Measurements from ENCODE around the gene CLOCK.

Gene CLOCK

DNA sequence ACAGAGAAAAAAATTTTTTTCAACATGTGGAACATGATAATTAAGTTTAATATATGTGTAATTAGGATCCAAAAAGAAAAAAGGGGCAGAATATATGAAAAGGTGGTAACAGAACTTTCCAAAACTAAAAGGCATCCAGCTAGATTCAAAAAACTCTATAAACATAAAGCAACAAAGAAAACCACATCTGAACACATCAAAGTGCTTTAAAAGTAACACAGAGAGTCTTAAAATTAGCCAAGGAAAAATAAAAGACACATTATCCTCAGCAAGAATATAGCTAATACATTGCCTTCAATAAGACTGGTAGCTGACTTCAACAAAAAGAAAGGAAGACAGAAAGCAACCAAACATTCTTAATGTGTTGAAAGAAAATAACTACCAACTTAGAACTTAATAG lies 8.2 kb downstream of the CLOCK start:
- TF ChIP-seq CTCF (IDR thresholded peaks at IDR 0.05): no peak
- Mint-ChIP-seq H3K4me1 (peaks cover 18% of the 10 kb centered on the region), H3K27me3 (ENCODE audit: low read depth, poor library complexity) (no peaks in the 10 kb centered on the region), H3K9me3 (peaks cover 55% of the 10 kb centered on the region), H3K27ac (no peak overlapping the region), H3K36me3 (ENCODE audit: low read depth) (peaks cover 79% of the 10 kb centered on the region), H3K4me3 (no peak overlapping the region)
- no peak for DNase-seq

DNA sequence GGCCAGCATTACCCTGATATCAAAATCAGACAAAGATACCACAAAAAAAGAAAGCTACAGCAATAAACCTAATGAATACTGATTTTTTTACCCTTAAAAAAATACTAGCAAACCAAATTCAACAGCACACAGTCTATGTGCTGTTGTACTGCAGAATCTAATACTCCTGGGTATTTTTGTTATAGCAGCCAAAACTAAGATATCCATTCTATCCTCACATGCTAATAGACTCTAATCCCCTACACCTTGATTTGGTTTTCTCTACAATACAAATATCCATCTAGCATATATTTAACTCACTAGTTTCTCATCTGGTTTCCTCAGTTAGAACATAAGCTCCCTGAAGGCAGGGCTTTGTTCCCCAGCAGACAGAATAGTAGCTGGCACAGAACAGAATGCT lies 12.4 kb downstream of the CLOCK start:
- peaks cover 93% of the 10 kb centered on the region for H3K9me3 Mint-ChIP-seq
- no peaks in the 10 kb centered on the region for H3K27me3 Mint-ChIP-seq (ENCODE audit: low read depth, poor library complexity)
- no peak overlapping the region for H3K4me3 Mint-ChIP-seq
- peaks cover 98% of the 10 kb centered on the region for H3K36me3 Mint-ChIP-seq (ENCODE audit: low read depth)
- no peak for TF ChIP-seq CTCF (IDR thresholded peaks at IDR 0.05)
- DNase-seq: no peak
- no peaks in the 10 kb centered on the region for H3K4me1 Mint-ChIP-seq
- H3K27ac Mint-ChIP-seq: no peak overlapping the region

GRCh38 chr4:55530691-55531090 lies 16.0 kb downstream of the CLOCK start:
- Mint-ChIP-seq H3K9me3 (peaks cover 63% of the 10 kb centered on the region), H3K27ac (no peak overlapping the region)

DNA sequence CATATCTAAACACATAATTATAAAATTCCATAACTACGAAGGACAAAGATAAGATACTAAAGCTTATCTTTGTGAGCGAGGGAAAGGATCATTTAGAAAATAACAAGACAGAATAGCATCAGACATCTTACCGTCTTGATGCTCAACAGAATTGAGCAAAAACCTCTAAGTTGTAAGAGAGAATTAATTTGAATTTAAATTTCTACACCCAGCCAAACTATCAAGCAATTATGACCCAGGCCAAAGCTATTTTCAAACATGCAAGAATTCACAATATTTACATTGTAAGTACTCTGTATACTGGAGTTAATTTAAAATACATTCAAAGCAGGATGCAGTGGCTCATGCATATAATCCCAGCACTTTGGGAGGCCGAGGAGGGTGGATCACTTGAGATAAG lies 16.5 kb downstream of the CLOCK start:
- no peak for DNase-seq
- H3K4me1 Mint-ChIP-seq: no peaks in the 10 kb centered on the region
- peaks cover 85% of the 10 kb centered on the region for H3K36me3 Mint-ChIP-seq (ENCODE audit: low read depth)
- no peak overlapping the region for H3K27ac Mint-ChIP-seq
- H3K4me3 Mint-ChIP-seq: no peak overlapping the region
- H3K9me3 Mint-ChIP-seq: peaks cover 61% of the 10 kb centered on the region
- no peaks in the 10 kb centered on the region for H3K27me3 Mint-ChIP-seq (ENCODE audit: low read depth, poor library complexity)
- no peak for TF ChIP-seq CTCF (IDR thresholded peaks at IDR 0.05)

More at GRCh38 chr4:55530691-55531090, 16.0 kb downstream of the CLOCK start:
- no peak for DNase-seq
- Mint-ChIP-seq H3K4me3 (no peak overlapping the region), H3K27me3 (ENCODE audit: low read depth, poor library complexity) (no peaks in the 10 kb centered on the region), H3K36me3 (ENCODE audit: low read depth) (peaks cover 88% of the 10 kb centered on the region), H3K4me1 (no peaks in the 10 kb centered on the region)
- TF ChIP-seq CTCF (IDR thresholded peaks at IDR 0.05): no peak

DNA sequence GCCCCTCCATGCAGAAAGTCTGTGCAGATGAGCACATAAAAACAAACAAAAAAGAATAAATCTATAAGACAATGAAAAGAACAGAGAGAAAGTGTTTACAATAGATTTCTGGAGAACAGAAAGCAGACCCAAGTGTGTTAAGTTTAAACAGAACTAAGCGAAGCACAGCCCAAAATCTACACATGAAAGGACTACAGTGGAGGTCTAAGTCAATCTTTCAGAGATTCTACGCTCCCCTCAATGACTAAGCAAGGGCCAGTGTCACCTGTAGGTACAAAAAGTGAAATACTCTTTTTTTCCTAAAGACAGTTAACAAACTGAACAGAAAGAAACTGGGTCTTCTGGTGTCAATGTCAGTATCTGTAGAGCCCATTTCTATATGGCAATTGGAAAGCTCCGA lies 18.2 kb downstream of the CLOCK start:
- Mint-ChIP-seq H3K4me1 (no peaks in the 10 kb centered on the region), H3K36me3 (ENCODE audit: low read depth) (peaks cover 81% of the 10 kb centered on the region), H3K9me3 (peaks cover 45% of the 10 kb centered on the region), H3K27ac (no peak overlapping the region), H3K27me3 (ENCODE audit: low read depth, poor library complexity) (no peaks in the 10 kb centered on the region), H3K4me3 (no peak overlapping the region)
- no peak for DNase-seq
- TF ChIP-seq CTCF (IDR thresholded peaks at IDR 0.05): no peak

DNA sequence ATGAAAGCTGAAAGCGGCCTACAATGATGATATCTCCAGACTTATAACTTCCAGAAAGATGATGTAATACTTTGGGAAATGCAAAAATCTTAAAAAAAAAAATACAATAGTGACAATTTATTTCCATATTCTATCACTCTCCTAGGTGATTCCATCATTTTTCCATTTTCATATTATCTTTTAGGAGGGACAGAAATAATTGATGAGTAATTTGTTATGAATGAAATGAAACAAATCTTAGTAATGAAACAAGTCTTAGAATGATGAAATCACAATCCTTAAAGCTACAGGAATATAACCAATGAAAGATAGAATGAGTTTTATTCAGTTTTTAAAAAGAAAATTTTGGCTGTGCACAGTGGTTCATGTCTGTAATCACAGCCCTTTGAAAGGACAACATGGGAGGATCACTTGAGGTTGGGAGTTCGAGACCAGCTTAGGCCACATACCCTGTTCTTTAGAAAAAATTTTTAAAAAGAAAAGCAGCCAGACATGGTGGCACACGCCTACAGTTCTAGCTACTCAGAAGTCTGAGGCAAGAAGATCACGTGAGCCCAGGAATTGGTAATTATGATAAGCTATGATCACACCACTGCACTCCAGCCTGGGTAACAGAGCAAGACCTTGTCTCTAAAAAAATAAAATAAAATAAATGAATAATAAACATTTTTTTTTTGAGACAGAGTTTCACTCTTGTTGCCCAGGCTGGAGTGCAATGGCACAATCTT lies 21.7 kb downstream of the CLOCK start:
- Mint-ChIP-seq H3K4me1 (no peaks in the 10 kb centered on the region), H3K4me3 (no peak overlapping the region), H3K27ac (no peak overlapping the region), H3K27me3 (ENCODE audit: low read depth, poor library complexity) (no peaks in the 10 kb centered on the region), H3K36me3 (ENCODE audit: low read depth) (peaks cover 75% of the 10 kb centered on the region), H3K9me3 (peaks cover 24% of the 10 kb centered on the region)
- no peak for DNase-seq
- no peak for TF ChIP-seq CTCF (IDR thresholded peaks at IDR 0.05)
